ENCODE measurements around the gene DDN.

Gene DDN

DNA sequence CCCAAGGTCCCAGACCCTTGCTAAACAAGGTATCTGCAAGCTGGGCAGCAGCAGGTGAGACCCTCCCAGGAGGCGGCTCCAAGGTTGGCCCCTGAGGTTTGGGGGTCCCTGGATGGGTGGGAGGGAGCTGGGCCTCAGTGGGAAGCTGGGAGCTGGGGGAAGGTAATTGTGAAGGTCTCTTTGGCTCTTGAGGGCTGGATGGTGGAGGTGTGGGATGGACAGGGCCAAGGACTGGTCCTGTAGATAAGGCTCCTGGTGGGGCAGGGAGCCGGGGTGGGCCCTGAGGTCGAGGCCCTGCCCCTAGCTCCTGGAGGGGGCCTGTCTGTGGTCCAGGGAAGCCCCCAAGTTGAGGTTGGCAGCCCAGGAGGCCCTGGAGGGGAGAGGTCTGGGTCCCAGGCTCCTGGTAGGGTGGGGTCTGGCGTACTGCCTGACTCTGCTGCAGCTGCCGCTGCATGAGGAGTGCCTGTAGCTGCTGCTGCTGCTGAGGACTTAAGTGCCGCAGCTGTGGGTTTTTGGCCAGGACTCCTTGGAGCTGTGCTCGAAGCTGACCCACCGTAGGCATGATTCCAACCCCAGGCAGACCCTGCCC is 32.5 kb upstream of the DDN start:
- Histone ChIP-seq H3K27me3 (ENCODE audit: control insufficient read depth, insufficient read depth, low read length, poor library complexity, severe bottlenecking) (no peaks in the 10 kb centered on the region), H3K27ac (ENCODE audit: insufficient read depth, low read depth, low read length, poor library complexity, severe bottlenecking) (no peak overlapping the region)

DNA sequence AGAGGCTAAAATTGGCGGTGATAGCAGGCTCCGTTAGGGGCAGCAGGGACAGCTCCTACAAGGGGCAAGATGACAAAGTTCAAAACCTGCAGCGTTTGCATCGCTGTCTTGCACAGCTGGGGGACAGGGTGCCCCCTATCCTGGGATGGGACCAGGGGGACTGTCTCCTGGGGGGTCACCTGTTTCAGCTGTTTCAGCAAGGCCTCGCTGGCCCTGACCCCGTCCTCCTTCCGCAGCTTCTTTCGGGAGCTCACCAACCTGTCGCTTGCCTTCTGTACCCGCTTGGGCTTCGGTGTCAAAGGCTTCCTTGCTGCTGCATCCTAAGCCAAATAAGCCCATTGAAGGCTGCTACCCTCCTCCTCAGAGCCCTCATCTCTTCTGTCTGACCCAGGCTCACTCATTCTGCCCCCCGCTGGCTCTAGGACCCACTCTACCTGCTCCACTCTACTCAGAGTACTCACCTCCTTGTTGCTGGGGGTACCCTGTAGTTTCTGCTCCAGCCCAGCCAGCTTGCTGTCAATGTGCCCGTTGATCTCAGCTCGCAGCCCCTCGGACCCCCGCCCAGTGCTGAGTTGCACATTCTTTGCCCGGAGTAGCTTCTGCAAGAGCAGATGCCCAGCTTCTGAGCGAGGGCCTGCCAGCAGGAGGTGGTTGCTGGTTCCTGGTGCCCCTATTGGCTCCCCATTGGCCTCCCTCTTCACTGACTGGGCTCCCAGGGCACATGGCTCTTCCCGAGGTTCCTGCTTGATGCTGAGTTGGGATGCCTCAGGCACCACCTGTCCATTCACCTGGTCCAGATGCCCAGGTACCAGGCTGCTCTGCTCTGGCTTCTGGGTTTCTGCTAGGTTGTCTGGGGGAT is 31.8 kb upstream of the DDN start:
- peaks cover 69% of the 10 kb centered on the region for H3K36me3 ChIP-seq (ENCODE audit: control insufficient read depth, insufficient read depth, low read length)
- WGBS, 2 experiments, result 95% methylated on average over 19 of the region's 19 CpGs
- no peaks in the 10 kb centered on the region for H3K4me1 ChIP-seq (ENCODE audit: control insufficient read depth, insufficient read depth, low read length)
- H3K27ac ChIP-seq (ENCODE audit: insufficient read depth, low read depth, low read length, poor library complexity, severe bottlenecking), result no peak overlapping the region
- no peak overlapping the region for H3K4me3 ChIP-seq (ENCODE audit: insufficient read depth, low read depth, low read length)
- no peaks in the 10 kb centered on the region for H3K9me3 ChIP-seq (ENCODE audit: control insufficient read depth, low read length)
- H3K27me3 ChIP-seq (ENCODE audit: control insufficient read depth, insufficient read depth, low read length, poor library complexity, severe bottlenecking), result no peaks in the 10 kb centered on the region

More for the DNA sequence above, 32.5 kb upstream of the DDN start:
- Histone ChIP-seq H3K36me3 (ENCODE audit: control insufficient read depth, insufficient read depth, low read length) (peaks cover 62% of the 10 kb centered on the region), H3K4me1 (ENCODE audit: control insufficient read depth, insufficient read depth, low read length) (no peaks in the 10 kb centered on the region), H3K4me3 (ENCODE audit: insufficient read depth, low read depth, low read length) (no peak overlapping the region), H3K9me3 (ENCODE audit: control insufficient read depth, low read length) (no peaks in the 10 kb centered on the region)
- WGBS, 2 experiments, result 96 to 98% methylated on average over 8 of the region's 8 CpGs

DNA sequence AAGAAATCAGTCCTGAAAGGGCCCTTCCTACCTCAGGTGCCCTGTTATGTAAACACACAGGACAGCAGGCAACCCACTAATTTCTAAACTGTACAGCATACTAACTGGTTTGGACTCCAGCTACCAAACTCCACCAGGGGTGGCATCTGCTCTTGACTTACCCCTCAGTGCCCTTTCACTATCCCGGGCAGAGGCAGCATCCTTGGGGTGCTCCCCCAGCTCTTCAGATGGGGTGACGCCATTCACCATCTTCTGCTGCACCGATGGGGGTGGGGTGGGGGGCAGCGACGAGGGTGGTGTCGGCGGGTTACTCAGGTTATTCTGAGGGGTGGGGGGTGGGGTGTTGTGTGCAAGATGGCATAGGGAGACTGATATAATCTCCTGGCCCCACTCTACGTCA is 30.9 kb upstream of the DDN start:
- Histone ChIP-seq H3K27me3 (ENCODE audit: control insufficient read depth, insufficient read depth, low read length, poor library complexity, severe bottlenecking) (no peaks in the 10 kb centered on the region), H3K27ac (ENCODE audit: insufficient read depth, low read depth, low read length, poor library complexity, severe bottlenecking) (no peak overlapping the region), H3K4me1 (ENCODE audit: control insufficient read depth, insufficient read depth, low read length) (no peaks in the 10 kb centered on the region), H3K36me3 (ENCODE audit: control insufficient read depth, insufficient read depth, low read length) (peaks cover 75% of the 10 kb centered on the region), H3K4me3 (ENCODE audit: insufficient read depth, low read depth, low read length) (no peak overlapping the region), H3K9me3 (ENCODE audit: control insufficient read depth, low read length) (no peaks in the 10 kb centered on the region)
- WGBS, 2 experiments, result 96 to 100% methylated on average over 2 to 8 of the region's 8 CpGs

DNA sequence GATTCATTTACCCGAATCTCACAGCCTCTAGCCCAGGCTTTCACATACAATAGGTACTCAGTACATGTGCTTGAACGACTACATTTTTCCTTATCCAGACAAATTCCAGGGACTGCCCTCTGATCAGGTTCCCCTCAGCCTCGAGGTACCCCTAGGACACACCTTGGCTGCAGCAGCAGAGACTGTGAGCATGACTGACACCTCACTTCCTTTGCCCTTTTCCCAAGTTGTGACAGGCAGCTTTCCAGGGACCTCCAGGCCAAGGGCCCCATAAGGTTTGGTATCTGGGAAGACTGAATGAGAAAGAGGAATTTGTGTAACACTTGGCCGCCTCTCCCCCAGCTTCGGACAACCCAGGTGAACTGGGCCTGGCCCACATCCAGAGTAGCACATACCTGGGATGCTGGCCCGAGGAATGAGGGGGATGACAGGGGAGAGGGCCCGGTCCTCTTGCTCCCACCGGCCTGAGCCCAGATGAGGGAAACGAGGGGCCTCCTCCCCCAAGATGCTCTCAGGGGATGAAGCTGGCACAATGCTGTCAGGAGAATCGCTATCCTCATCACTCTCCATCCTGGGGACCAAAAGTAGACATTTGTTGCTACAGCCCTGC is 29.6 kb upstream of the DDN start:
- Histone ChIP-seq H3K27me3 (ENCODE audit: control insufficient read depth, insufficient read depth, low read length, poor library complexity, severe bottlenecking) (no peaks in the 10 kb centered on the region), H3K4me1 (ENCODE audit: control insufficient read depth, insufficient read depth, low read length) (no peaks in the 10 kb centered on the region), H3K27ac (ENCODE audit: insufficient read depth, low read depth, low read length, poor library complexity, severe bottlenecking) (no peak overlapping the region), H3K9me3 (ENCODE audit: control insufficient read depth, low read length) (no peaks in the 10 kb centered on the region), H3K4me3 (ENCODE audit: insufficient read depth, low read depth, low read length) (no peak overlapping the region), H3K36me3 (ENCODE audit: control insufficient read depth, insufficient read depth, low read length) (peaks cover 75% of the 10 kb centered on the region)
- 95% methylated on average over 10 of the region's 10 CpGs for whole genome bisulfite sequencing, 2 experiments

DNA sequence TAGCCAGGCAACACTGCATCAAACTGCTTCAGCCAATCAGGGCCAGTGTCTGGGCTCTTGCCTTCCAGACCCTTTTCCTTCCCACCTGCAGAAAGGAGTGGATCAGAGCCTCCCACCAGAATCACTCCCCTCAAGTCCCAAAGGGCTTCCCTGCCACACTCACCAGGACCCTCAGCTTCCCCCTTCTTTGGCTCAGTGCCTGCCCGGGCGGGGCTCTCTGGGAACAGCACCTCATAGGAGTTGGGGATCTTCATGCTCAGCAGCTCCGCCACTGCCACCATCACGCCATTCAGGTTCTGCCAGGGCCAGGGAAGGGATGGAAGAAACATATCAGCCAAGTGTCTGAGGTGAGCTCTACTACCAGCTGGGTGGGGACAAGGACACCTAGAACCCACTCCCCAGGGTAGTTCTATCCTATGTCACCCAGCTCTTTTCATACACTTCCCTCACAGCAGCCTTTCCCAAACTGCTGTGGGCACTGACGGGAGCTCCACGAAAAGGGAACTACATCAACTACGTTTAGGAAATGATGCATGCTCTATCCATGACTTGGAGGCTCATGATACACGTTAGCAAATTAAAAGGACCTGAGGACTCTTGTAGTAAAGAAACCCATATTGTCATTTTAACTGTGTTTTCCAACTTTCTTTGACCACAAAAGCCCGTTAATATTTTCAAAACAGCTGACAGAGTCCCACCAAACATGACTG is 28.8 kb upstream of the DDN start:
- H3K27ac ChIP-seq (ENCODE audit: insufficient read depth, low read depth, low read length, poor library complexity, severe bottlenecking), result no peak overlapping the region
- no peaks in the 10 kb centered on the region for H3K9me3 ChIP-seq (ENCODE audit: control insufficient read depth, low read length)
- WGBS, 2 experiments, result 93 to 96% methylated on average over 9 of the region's 9 CpGs
- H3K4me1 ChIP-seq (ENCODE audit: control insufficient read depth, insufficient read depth, low read length), result no peaks in the 10 kb centered on the region
- H3K4me3 ChIP-seq (ENCODE audit: insufficient read depth, low read depth, low read length), result no peak overlapping the region
- H3K27me3 ChIP-seq (ENCODE audit: control insufficient read depth, insufficient read depth, low read length, poor library complexity, severe bottlenecking), result no peaks in the 10 kb centered on the region
- peaks cover 72% of the 10 kb centered on the region for H3K36me3 ChIP-seq (ENCODE audit: control insufficient read depth, insufficient read depth, low read length)

DNA sequence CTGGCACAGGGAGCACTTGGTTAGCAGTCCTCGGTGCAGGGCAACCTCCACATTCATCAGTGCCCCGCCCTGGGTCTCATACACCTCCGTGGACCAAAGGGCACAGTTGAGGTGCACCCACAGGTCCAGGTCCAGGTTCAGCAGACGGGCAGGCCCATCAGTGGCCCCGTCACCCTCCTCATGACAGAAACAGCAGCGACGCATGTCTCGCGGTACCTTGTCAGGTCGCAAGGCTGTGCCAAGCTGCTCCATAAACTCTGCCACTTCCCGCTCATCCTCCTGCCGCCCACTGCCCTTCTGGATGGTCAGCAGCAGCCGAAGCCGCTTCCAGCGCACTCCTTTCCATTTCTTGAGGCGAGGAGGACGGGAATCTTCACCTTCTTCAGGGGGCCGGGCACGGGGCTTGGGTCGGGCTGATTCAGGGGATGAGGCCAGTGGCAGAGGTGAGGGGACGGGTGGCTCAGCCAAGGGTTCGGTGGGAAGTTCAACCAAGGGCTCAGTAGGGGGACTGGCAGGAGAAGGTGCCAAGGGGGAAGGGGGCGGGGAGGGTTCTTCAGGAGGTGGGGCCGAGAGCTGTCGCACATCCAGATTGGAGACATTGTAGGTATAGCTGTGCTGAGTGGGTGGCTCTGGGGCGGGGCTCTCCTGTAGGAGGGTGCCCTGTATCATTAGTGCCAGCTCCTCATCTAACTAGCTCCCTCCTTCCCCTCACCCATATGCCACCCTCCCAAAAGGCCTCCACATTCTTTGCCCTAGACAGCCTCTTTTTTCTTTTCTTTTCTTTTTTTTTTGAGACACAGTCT is 27.7 kb upstream of the DDN start:
- H3K36me3 ChIP-seq (ENCODE audit: control insufficient read depth, insufficient read depth, low read length), result peaks cover 72% of the 10 kb centered on the region
- no peaks in the 10 kb centered on the region for H3K9me3 ChIP-seq (ENCODE audit: control insufficient read depth, low read length)
- no peaks in the 10 kb centered on the region for H3K27me3 ChIP-seq (ENCODE audit: control insufficient read depth, insufficient read depth, low read length, poor library complexity, severe bottlenecking)
- no peak overlapping the region for H3K4me3 ChIP-seq (ENCODE audit: insufficient read depth, low read depth, low read length)
- H3K4me1 ChIP-seq (ENCODE audit: control insufficient read depth, insufficient read depth, low read length), result no peaks in the 10 kb centered on the region
- H3K27ac ChIP-seq (ENCODE audit: insufficient read depth, low read depth, low read length, poor library complexity, severe bottlenecking), result no peak overlapping the region
- 93 to 97% methylated on average over 26 of the region's 26 CpGs for WGBS, 2 experiments

DNA sequence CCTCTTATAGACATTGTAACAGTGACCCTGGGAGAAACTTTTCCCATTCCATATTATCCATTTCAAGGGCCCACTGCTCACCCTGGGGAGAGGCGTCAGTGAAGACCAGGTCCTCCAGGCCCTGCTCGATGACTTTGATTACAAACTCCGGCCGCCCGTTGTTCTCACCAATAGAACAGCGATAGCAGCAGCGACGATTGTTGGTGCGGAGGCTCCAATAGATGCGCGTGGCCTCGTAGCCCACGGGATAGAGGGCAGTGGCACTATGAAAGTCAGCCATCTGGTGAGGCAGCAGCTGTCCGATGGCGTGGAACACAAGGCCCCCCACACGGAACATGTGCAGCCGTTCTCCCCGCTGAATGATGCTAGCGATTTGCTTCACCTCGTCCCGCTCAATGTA is 26.9 kb upstream of the DDN start:
- Histone ChIP-seq H3K4me3 (ENCODE audit: insufficient read depth, low read depth, low read length) (no peak overlapping the region), H3K9me3 (ENCODE audit: control insufficient read depth, low read length) (no peaks in the 10 kb centered on the region), H3K36me3 (ENCODE audit: control insufficient read depth, insufficient read depth, low read length) (peaks cover 74% of the 10 kb centered on the region), H3K27ac (ENCODE audit: insufficient read depth, low read depth, low read length, poor library complexity, severe bottlenecking) (no peak overlapping the region), H3K27me3 (ENCODE audit: control insufficient read depth, insufficient read depth, low read length, poor library complexity, severe bottlenecking) (no peaks in the 10 kb centered on the region), H3K4me1 (ENCODE audit: control insufficient read depth, insufficient read depth, low read length) (no peaks in the 10 kb centered on the region)
- WGBS, 2 experiments, result 95 to 96% methylated on average over 21 of the region's 21 CpGs

DNA sequence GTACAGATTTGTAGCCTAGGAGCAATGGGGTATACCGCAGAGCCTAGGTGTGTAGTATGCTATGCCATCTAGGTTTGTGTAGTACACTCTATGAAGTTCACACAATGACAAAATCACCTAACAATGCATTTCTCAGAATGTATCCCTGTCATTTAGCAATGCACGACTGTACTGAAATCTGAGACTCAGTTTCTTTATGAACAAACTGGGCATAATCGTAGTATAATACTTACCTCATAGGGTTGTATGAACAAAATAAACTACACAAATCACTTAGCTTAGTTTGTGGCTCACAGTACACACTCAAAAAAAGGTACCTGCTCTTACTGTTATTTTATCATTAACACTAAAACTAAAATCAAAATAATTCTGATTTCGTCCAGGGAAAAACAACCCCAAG is 26.3 kb upstream of the DDN start:
- Histone ChIP-seq H3K9me3 (ENCODE audit: control insufficient read depth, low read length) (no peaks in the 10 kb centered on the region), H3K36me3 (ENCODE audit: control insufficient read depth, insufficient read depth, low read length) (peaks cover 70% of the 10 kb centered on the region)
- 96% methylated on average over 4 of the region's 4 CpGs for WGBS, 2 experiments

DNA sequence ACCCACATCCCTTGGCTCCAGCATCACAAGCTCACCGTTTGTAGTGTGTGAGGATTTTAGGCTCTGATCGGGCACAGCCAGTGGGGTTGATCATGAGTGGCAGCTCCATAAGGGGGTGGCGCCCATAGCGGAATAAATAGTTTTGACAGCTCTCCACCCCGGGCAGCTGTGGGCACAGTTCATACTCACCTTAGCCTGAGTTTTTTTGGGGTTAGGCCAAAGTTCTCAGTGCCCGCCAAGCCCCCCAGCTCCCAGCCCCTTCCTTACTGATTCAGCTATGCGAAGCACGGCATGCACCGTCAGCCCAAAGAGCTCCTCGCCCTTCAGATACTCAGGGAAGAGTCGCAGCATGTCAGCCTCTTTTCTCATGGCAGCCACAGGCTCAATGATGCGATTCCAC is 25.4 kb upstream of the DDN start:
- Histone ChIP-seq H3K36me3 (ENCODE audit: control insufficient read depth, insufficient read depth, low read length) (peaks cover 60% of the 10 kb centered on the region), H3K4me3 (ENCODE audit: insufficient read depth, low read depth, low read length) (no peak overlapping the region), H3K4me1 (ENCODE audit: control insufficient read depth, insufficient read depth, low read length) (no peaks in the 10 kb centered on the region), H3K27me3 (ENCODE audit: control insufficient read depth, insufficient read depth, low read length, poor library complexity, severe bottlenecking) (no peaks in the 10 kb centered on the region), H3K9me3 (ENCODE audit: control insufficient read depth, low read length) (no peaks in the 10 kb centered on the region), H3K27ac (ENCODE audit: insufficient read depth, low read depth, low read length, poor library complexity, severe bottlenecking) (no peak overlapping the region)
- WGBS, 2 experiments, result 95% methylated on average over 12 of the region's 12 CpGs

More for the DNA sequence above, 26.3 kb upstream of the DDN start:
- H3K27ac ChIP-seq (ENCODE audit: insufficient read depth, low read depth, low read length, poor library complexity, severe bottlenecking), result no peak overlapping the region
- H3K27me3 ChIP-seq (ENCODE audit: control insufficient read depth, insufficient read depth, low read length, poor library complexity, severe bottlenecking), result no peaks in the 10 kb centered on the region
- no peaks in the 10 kb centered on the region for H3K4me1 ChIP-seq (ENCODE audit: control insufficient read depth, insufficient read depth, low read length)
- H3K4me3 ChIP-seq (ENCODE audit: insufficient read depth, low read depth, low read length), result no peak overlapping the region
